Transverse colon (tissue), 4 donors: ENCODE measurements around the gene MAPKBP1. TPM values are rescaled to one million over a fixed set of nuclear protein-coding genes. Genes with fewer than 3 reads are reported as not detected.

Experiments
- DNase-seq: peaks from one replicate; pipeline ENCODE4 v3.0.0-alpha.2; 2019
- H3K27ac ChIP-seq, 4 donors: fragments of 200-600 bp; sonication (generic); 2 replicates each; pipeline ENCODE4 v1.5.1; 2016 to 2018; ENCODE audit warnings: inconsistent platforms in 4 of 4
- H3K27me3 ChIP-seq: fragments of 200-600 bp; sonication (generic); 2 replicates; pipeline ENCODE4 v1.5.1; 2017; ENCODE audit warnings: inconsistent platforms
- H3K36me3 ChIP-seq, 4 donors: fragments of 200-600 bp; sonication (generic); 2 replicates each; pipeline ENCODE4 v1.5.1; 2017 to 2019; ENCODE audit warnings: inconsistent platforms in 4 of 4
- H3K4me1 ChIP-seq, 4 donors: fragments of 200-600 bp; sonication (generic); 2 replicates each; pipeline ENCODE4 v1.5.1; 2017 to 2020; ENCODE audit warnings: inconsistent platforms in 4 of 4
- H3K4me3 ChIP-seq, 4 donors: fragments of 200-600 bp; sonication (generic); 1 replicate in 1 of 4; 2 replicates in 3 of 4; pipeline versions ENCODE4 v1.5.1 to v1.6.1; 2017 to 2019; ENCODE audit warnings: inconsistent platforms in 4 of 4
- H3K9me3 ChIP-seq, 2 donors: fragments of 200-600 bp; sonication (generic); 2 replicates each; pipeline ENCODE4 v1.5.1; 2017 to 2019; ENCODE audit warnings: inconsistent platforms in 2 of 2
- EP300 ChIP-seq: sonication (generic); formaldehyde crosslinking; IDR thresholded peaks from one replicate; pipeline ENCODE4 v1.6.1; 2017; ENCODE audit warnings: antibody characterized with exemption, low read depth
- POLR2A ChIP-seq: fragments of 450-650 bp; IDR thresholded peaks from one replicate; pipeline ENCODE4 v1.6.1; 2016; ENCODE audit warnings: antibody characterized with exemption, mild to moderate bottlenecking, moderate library complexity
- POLR2AphosphoS5 ChIP-seq, 3 donors: sonication (generic); formaldehyde crosslinking; IDR thresholded peaks; one replicate each; pipeline ENCODE4 v1.6.1; 2016; ENCODE audit warnings: antibody characterized with exemption in 3 of 3
- WGBS, 2 donors: methylation state at CpG; one replicate each; pipeline ENCODE4 v1.1.5; 2018; ENCODE audit warnings: low coverage in 1 of 2; 5-methylcytosine and 5-hydroxymethylcytosine counted together
- in situ Hi-C, 4 donors: fragments of 200-750 bp; cut with MboI; loops; one replicate each; pipeline versions ENCODE4 v1.15.0 to v1.15.1; 2017; ENCODE audit warnings: low sequenced_read_pairs in 3 of 4, low pct_ligation_motif_present in 1 of 4, low pct_unique_long_range_greater_than_20kb in 1 of 4
- intact Hi-C: fragments of 100-400 bp; cut with DNase I; formaldehyde crosslinking; loops from one replicate; pipeline ENCODE4 v1.15.1; 2023; ENCODE audit warnings: low total_unique reads
- total RNA-seq, 4 donors: library from RNA; depleted of rRNA; stranded (reverse); fragments of >200 nt; gene quantifications; one replicate each; pipeline ENCODE4 v1.1.0, GENCODE V29; 2016
- TF ChIP-seq, protein P1 (sequence below), 5 experiments: fragments of 200-600 bp in 3 of 5; fragments of 450-650 bp in 2 of 5; sonication (generic) in 3 of 5; IDR thresholded peaks; 1 replicate in 2 of 5; 2 replicates in 3 of 5; pipeline ENCODE4 v1.5.1; 2016 to 2017; ENCODE audit warnings: antibody characterized with exemption in 5 of 5, inconsistent platforms in 3 of 5, mild to moderate bottlenecking in 2 of 5, moderate library complexity in 1 of 5

Gene MAPKBP1
- total RNA-seq, 4 donors from 2014 or later, result 16.0 to 36.4 (median 16.8) TPM

GRCh38 chr15:41790756-41791546 is 16.7 kb downstream of the MAPKBP1 start:
- 73 to 82% methylated on average over 2 to 5 of the region's 5 CpGs for WGBS, 2 donors
- peak overlapping the region in 1 of 4 donors; percentile 42 for H3K27ac ChIP-seq
- no peaks in the 10 kb centered on the region for H3K36me3 ChIP-seq
- peaks cover 9 to 36% (median 24%) of the 10 kb centered on the region in 4 donors for H3K4me1 ChIP-seq
- DNase-seq, result no peak
- no peak overlapping the region for H3K4me3 ChIP-seq
- TF ChIP-seq, protein P1, sequence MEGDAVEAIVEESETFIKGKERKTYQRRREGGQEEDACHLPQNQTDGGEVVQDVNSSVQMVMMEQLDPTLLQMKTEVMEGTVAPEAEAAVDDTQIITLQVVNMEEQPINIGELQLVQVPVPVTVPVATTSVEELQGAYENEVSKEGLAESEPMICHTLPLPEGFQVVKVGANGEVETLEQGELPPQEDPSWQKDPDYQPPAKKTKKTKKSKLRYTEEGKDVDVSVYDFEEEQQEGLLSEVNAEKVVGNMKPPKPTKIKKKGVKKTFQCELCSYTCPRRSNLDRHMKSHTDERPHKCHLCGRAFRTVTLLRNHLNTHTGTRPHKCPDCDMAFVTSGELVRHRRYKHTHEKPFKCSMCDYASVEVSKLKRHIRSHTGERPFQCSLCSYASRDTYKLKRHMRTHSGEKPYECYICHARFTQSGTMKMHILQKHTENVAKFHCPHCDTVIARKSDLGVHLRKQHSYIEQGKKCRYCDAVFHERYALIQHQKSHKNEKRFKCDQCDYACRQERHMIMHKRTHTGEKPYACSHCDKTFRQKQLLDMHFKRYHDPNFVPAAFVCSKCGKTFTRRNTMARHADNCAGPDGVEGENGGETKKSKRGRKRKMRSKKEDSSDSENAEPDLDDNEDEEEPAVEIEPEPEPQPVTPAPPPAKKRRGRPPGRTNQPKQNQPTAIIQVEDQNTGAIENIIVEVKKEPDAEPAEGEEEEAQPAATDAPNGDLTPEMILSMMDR (IDR thresholded peaks at IDR 0.05), result no peak
- TF ChIP-seq POLR2A, result no peak
- no peak for TF ChIP-seq EP300
- no peak for TF ChIP-seq POLR2AphosphoS5 (IDR thresholded peaks at IDR 0.05)
- intact Hi-C loops (no loop called here), in situ Hi-C loops (no loop called here)
- H3K27me3 ChIP-seq, result no peaks in the 10 kb centered on the region
- no peaks in the 10 kb centered on the region for H3K9me3 ChIP-seq

DNA sequence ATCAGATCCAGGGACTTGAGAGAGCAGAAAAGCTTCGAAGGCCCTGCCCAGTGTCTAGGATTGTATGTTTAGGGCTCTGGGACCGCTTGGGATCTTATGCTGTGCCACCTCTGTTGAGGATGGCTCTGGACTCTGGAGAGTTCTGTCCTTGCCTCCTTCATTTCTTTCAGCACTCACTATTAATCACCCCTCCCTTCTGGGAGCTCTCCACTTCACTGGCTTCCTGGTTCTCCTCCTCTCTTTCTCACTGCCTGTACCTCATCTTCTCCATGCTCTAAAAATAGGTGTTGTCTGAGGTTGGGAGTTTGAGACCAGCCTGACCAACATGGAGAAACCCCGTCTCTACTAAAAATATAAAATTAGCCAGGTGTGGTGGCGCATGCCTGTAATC is 17.3 kb downstream of the MAPKBP1 start:
- Histone ChIP-seq H3K9me3 (no peaks in the 10 kb centered on the region), H3K36me3 (no peaks in the 10 kb centered on the region), H3K27ac (peak overlapping the region in 1 of 4 donors; percentile 42), H3K27me3 (no peaks in the 10 kb centered on the region), H3K4me3 (no peak overlapping the region), H3K4me1 (peaks cover 9 to 42% (median 26%) of the 10 kb centered on the region in 4 donors)
- no peak for DNase-seq
- TF ChIP-seq POLR2AphosphoS5 (IDR thresholded peaks at IDR 0.05) (no peak), EP300 (no peak), POLR2A (no peak)
- TF ChIP-seq, protein P1 (IDR thresholded peaks at IDR 0.05), result no peak
- intact Hi-C loops, result no loop called here
- 93 to 100% methylated on average over 1 to 4 of the region's 4 CpGs for WGBS, 2 donors
- in situ Hi-C loops, result no loop called here

- Histone ChIP-seq H3K4me1 (peaks cover 9 to 45% (median 26%) of the 10 kb centered on the region in 4 donors), H3K27ac (no peak overlapping the region), H3K9me3 (no peaks in the 10 kb centered on the region), H3K36me3 (no peaks in the 10 kb centered on the region), H3K27me3 (no peaks in the 10 kb centered on the region), H3K4me3 (no peak overlapping the region)
- no peak for DNase-seq
- intact Hi-C loops, result no loop called here
- 92% methylated on average over 4 to 5 of the region's 5 CpGs for WGBS, 2 donors
- in situ Hi-C loops, result no loop called here
- no peak for TF ChIP-seq EP300
- TF ChIP-seq, protein P1 (IDR thresholded peaks at IDR 0.05), result no peak
Measured at GRCh38 chr15:41792000-41792637, 17.8 kb downstream of the MAPKBP1 start.

DNA sequence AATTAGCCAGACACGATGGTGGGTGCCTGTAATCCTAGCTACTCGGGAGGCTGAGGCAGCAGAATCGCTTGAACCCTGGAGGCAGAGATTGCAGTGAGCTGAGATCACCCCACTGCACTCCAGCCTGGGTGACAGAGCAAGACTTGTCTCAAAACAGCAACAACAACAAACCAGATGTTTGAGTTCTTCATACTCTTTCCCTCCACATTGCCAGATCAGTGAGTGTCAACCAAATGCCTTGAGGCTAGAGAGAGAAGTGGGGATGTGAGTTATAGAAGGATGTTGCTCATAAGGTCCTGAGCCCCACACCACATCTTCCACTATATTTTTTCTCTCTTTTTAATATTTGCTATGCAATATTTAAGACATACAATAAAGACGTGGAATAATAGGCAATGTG is 19.8 kb downstream of the MAPKBP1 start:
- intact Hi-C loops (no loop called here), in situ Hi-C loops (no loop called here)
- Histone ChIP-seq H3K36me3 (no peaks in the 10 kb centered on the region), H3K4me3 (no peak overlapping the region), H3K27ac (no peak overlapping the region), H3K27me3 (no peaks in the 10 kb centered on the region), H3K9me3 (no peaks in the 10 kb centered on the region), H3K4me1 (peaks cover 9 to 38% (median 21%) of the 10 kb centered on the region in 4 donors)
- WGBS, 2 donors, result 67 to 86% methylated on average over 1 to 4 of the region's 4 CpGs
- TF ChIP-seq POLR2AphosphoS5 (IDR thresholded peaks at IDR 0.05), result no peak
- no peak for TF ChIP-seq POLR2A
- no peak for TF ChIP-seq EP300
- TF ChIP-seq, protein P1 (IDR thresholded peaks at IDR 0.05), result no peak
- DNase-seq, result no peak
